Activated CD4-positive, alpha-beta T cell treated with anti-CD3 and anti-CD28 coated beads, Interleukin-2, amount 50 U/mL, for 1 hour (primary cell): ENCODE measurements around the gene ALDOA.
A peak's percentile ranks its signal among the peaks of the same experiment; 100 is the strongest.

ENCODE experiments used
- DNase-seq: peaks from one replicate; pipeline ENCODE4 v3.0.0-alpha.2; 2020

The ALDOA gene

DNA sequence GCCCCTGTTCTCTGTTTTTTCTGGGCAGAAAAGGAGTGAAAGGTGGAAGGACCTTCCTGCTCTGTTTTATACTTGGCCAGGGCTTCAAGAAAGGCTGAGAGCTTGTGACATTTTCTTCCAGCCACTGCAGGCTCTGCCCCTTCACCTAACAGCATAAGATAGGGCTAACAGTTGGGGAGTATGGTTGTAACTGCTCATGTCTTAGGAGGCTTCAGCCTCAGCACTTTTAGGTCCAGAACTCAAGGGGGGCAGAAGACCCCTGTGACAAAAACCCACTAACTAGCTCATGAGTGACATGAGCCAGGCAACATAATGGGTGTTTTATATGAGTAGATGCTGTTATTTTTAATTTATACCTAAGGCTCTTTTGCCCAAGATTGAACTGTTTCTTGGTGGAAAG, 4.9 kb downstream of the ALDOA start:
- no peak for DNase-seq

DNA sequence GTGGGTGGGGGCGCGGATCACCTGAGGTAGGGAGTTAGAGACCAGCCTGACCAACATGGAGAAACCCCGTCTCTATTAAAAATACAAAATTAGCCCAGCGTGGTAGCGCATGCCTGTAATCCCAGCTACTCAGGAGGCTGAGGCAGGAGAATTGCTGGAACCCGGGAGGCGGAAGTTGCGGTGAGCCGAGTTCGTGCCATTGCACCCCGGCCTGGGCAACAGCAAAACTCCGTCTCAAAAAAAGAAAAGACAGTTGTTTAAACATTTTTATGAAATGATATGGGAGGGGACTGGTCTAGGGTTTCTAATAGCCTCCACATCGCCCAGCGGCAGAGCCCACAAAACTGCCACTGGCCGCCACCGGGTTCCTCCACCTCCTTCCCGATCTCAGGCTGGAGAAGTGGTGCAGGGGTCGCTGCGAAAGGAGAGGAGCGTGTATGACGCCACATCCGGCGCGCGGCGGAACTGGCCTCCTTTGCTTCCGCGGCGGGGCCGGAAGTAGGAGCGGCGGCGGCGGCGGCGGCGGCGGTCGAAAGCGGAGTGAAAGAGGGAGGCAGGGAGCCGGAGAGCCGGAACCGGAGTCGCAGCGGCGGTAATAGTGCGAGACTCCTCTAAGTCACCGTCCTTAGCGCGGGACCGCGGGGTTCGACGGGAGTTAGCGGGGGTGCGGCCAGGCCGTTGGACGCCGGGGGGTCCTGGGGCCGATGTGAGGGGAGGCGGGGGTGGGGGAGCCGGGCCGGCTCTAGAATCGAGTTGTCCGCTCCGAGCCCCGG, 10.1 kb downstream of the ALDOA start, which contains the start of gene PPP4C:
Gene PPP4C (plus strand): TSS at position 492 of the 773 bp plus-strand sequence. CDS start 384 bp downstream, outside the sequence.
- DNase-seq = peak; percentile 85

DNA sequence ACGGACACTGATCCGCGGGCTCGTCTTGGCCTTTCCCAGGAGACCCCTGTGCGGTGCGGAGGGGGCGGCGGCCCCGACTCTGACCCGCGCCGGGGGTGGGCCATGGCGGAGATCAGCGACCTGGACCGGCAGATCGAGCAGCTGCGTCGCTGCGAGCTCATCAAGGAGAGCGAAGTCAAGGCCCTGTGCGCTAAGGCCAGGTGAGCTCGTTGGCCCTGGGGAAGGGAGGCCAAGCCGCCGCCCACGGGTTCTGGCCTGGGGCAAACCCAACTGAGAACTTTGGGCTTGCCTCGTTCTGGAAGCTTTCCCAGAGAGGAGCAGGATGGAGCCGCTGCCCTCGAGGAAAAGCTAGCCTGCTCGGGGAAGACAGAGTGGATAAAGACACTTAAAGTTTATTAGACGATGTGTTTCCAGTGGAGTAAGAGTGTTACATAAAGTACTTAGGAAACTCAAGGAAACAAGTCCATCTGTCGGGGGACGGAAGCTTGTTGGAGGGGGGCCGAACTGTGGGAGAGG, 10.8 kb downstream of the ALDOA start:
- peak; percentile 25 for DNase-seq

DNA sequence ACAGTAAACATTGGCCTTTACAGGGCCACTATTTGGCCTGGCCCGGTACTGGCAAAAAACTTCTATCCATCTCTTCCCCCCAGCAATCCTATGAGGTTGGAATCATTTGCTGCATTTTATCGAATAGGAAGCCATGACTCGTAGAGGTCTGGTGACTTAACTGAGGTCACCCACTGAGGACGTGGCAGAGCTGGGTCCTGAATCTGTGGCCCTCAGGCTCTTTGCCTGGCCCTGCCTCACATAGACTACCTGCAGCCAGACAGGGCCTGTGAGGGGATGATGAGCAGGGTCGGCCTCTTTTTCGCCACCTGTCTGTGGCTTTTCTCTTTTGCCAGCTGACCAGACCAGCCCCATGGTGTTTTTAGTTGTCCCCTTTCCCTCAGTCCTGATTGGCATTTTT, 12.1 kb downstream of the ALDOA start:
- no peak for DNase-seq

DNA sequence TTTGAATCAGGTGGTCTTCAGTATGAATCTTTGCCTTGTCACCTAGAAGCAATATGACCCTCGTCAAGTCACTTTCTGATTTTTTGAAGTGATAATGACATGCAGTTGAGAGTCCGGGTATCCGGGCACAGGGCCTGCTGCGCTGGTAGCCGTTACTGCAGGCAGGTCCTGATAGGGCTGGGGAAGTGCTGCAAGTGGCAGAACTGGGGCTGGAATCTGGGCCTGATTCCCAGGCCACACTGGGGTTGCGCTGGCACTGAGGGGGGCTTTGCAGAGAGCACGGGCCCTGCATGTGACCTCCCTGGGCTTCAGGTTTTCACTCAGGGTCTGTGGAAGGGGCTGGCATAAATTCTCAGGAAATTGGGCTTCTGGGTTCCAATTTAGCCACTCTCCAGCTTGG, 13.2 kb downstream of the ALDOA start:
- DNase-seq = no peak

DNA sequence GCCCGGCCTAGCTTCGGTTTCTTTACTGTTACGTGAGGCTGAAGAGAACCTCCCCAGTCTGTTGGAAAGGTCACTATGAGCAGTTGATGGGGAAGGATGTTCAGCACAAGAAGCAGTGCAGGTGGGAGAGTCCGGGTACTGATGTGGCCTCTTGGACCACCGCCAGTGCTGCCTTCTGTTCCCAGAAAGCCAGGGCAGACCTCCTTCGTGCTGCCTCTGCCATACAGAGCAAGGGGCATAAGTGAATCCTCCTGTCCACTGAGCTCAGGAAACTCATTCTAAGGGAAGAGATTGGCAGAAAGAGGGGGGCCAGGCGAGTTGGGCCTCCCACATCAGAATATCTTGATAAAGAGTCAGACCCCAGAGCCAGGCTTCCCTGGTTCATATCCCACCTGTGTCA, 13.9 kb downstream of the ALDOA start:
- no peak for DNase-seq

DNA sequence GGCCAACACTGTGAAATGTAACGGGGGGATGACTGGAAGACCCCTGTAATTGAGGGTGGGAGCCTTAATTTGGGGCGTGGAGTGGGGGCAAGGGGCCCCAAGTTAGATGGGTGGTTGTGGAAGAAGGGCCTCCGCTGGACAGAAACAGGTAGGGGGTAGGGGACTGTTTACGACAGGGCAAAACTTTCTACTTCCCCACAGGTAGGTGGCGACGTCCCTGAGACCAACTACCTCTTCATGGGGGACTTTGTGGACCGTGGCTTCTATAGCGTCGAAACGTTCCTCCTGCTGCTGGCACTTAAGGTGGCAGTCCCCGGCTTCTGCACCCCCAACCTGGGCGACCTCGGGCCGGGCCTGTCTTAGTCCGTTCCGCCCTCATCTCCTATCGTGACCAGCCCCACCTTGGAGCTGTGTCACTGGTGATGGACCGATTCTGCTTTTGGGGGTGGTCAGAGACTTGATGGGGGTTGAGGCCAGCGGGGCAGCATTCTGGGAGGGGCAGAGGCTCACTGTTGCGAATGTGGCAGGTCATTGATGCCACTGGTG, 17.1 kb downstream of the ALDOA start:
- no peak for DNase-seq

DNA sequence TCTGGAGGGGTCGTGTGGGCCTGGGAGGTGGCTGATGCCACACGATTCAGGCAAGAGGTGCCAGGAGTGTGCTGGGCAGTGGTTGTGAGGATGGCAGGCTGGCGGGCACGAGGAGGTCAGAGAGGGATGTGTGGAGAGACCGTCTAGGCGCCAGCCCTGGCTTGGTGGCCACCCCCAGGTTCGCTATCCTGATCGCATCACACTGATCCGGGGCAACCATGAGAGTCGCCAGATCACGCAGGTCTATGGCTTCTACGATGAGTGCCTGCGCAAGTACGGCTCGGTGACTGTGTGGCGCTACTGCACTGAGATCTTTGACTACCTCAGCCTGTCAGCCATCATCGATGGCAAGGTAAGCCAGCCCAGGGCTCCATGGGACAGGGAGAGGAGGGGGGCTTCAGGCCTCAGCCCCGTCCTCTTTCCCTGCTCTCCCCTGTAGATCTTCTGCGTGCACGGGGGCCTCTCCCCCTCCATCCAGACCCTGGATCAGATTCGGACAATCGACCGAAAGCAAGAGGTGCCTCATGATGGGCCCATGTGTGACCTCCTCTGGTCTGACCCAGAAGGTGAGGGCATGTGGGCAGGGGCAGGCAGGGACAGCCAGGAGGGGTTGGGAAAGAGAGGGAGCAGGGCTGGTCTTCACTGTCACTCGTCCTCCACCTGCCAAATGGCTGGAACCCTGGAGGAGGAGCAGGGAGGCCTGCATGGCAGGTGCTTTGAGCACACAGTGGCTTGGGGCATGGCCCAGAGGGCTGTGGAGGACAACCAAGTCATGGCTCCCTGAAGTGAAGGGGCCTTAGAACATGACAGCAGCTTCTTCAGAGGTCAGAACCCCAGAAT, 17.9 kb downstream of the ALDOA start:
- DNase-seq = no peak

DNA sequence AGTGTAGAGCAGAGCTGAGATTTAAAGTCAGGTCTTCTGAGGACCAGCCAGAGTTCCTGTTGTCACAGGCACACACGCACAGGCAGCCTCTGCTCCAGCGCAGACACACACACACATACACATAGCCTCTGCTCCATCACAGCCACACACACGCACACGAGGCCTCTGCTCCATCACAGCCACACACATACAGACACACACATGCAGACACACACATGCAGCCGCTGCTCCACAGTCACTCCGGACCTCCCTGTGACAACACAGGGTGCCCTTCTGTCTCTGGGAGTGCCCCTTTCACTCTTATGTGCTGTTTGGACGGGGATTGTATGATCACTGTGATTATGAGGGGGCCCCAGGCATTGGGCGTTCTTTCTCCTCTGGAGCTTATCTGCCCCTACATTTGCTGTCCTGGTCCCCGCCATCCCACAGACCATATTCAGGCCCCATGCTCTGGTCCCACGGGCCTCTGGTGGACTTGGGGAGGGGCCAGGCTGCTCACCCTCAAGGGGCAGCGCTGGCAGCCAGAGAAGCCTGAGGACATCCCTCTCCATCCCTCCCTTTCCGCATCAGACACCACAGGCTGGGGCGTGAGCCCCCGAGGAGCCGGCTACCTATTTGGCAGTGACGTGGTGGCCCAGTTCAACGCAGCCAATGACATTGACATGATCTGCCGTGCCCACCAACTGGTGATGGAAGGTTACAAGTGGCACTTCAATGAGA, 18.7 kb downstream of the ALDOA start:
- DNase-seq = no peak

DNA sequence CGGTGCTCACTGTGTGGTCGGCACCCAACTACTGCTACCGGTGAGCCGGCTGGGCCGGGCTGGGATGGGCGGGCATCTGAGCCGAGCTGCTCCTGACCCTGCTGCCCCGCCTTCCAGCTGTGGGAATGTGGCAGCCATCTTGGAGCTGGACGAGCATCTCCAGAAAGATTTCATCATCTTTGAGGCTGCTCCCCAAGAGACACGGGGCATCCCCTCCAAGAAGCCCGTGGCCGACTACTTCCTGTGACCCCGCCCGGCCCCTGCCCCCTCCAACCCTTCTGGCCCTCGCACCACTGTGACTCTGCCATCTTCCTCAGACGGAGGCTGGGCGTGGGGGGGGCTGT, 19.2 kb downstream of the ALDOA start:
- no peak for DNase-seq

DNA sequence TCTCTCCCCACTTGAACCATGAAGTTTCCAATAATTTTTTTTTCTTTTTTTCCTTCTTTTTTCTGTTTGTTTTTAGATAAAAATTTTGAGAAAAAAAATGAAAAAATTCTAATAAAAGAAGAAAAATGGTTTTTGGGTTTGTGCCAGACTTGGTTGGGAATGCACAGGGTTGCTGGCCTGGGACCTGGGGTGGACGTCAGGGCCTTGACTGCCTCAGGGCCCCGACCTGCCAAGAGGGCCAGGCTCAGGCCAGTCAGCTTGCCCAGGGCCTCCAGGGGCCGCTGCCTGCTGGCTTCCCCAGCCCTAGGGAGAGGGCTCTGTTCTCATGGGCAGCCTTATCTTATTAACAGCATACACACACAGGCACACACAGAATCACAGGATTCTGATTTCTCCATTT, 19.7 kb downstream of the ALDOA start:
- no peak for DNase-seq

DNA sequence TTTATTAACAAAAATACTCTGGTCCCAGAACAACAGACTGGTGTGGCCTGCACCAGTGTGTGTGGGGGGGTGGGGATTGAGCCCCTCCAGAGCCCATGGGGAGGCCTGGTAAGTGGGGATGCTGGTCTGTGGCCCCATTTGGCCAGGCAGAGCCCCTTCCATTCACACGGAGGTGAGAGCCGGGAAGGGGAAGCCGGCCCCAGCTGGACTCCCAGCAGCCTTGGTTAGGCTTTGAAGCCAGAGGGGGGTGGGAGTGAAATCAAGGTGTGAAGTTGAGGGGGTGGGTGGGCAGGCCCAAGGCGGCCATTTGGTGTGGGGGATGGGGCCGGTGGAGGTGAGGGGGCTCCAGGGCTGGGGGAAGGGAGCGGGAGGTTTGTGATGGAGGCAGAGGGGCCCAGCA, 20.3 kb downstream of the ALDOA start:
- no peak for DNase-seq

DNA sequence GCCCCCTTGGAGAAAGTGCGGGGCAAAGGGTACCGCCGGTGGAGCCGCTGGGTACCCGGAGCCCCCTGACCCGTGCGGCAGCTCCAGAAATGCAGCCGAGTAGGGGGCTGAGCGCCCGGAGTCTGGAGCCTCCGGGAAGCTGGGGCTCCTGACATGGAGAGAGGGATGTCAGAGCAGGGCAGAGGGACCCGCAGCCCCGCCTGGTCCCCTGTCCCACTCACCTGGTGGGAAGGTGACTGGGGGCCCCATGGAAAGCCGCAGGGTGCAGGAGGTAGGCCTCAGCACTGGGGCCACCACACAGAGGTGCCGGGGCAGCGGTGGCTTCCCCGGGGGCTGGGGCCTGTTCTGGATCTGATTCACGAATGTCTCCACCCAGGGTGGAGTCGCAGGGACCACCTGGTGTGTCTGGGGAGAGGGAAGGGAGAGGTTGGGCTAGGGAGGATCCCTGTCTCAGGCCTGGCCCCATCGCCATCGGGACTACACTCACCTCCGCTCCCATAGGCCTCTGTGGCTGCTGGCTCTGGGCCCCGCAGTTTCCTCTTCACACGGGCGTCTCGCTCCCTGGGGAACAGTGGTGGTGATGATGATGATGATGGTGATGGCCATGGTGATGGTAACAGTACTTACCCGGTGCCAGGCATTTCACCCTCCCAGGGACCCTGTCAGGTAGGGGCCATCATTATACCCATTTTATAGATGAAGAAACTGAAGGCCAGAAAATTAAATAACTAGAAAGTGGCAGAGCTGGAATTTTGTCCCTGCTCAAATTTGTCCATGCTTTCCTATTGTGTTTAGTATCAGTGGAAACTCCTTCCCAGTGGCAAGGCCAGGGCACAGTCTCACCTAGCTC, 21.0 kb downstream of the ALDOA start:
- DNase-seq = no peak

DNA sequence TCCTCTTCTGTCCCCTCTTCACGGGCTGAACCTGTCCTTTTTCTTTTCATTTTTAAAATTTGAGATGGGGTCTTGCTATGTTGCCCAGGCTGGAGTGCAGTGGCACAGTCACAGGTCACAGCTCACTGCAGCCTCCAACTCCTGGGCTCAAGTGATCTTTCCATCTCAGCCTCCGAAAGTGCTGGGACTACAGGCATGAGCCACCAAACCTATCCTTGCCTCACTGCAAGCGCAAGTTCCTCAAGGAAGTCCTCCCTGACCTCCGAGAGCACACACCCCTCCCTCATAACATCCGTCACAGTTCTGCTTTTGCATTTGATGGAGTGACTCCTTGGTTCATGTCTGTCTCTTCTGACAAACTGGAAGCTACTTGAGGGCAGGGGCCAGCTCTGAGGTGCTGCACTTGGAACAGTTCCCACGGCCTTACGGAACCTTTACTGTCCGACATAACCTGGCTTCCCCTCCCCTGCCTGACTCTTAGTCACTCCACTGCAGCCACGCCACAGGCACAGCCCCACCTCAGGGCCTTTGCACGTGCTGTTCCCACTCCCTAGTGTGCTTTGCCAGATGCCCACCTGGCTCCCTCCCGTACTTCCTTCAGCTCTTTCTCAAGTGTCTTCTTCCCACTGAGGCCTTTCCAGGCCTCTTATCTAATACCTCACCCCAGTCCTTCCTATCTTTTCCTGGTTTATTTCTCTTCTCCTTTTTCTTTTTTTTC, 21.8 kb downstream of the ALDOA start:
- DNase-seq = no peak

DNA sequence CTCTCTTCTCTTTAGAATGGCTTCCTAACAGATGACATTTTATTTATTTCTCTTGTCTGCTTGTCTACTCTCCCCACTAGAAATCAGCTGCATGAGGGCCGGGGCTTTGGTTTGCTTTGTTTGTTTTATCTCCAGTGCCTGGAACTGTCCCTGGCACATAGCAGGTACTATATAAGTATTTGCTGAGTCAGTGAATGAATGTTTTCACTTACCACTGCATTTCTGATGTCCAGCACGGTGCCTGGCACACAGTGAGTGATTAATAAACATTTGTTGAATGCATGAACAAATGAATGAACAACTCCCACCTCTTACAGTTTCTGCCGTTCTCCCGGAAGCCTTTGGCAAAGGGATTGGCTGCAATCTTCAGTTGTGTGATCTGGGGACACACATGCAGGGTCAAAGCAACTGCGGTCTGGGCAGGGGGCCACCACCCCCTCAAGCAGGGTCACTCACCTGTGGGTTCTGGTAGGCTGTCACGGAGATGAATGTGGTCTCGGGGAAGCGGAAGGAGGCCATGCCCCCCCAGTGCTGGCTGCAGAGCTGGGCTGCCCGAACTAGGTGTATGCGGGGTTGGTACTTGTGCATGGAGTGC, 22.8 kb downstream of the ALDOA start:
- DNase-seq = no peak

DNA sequence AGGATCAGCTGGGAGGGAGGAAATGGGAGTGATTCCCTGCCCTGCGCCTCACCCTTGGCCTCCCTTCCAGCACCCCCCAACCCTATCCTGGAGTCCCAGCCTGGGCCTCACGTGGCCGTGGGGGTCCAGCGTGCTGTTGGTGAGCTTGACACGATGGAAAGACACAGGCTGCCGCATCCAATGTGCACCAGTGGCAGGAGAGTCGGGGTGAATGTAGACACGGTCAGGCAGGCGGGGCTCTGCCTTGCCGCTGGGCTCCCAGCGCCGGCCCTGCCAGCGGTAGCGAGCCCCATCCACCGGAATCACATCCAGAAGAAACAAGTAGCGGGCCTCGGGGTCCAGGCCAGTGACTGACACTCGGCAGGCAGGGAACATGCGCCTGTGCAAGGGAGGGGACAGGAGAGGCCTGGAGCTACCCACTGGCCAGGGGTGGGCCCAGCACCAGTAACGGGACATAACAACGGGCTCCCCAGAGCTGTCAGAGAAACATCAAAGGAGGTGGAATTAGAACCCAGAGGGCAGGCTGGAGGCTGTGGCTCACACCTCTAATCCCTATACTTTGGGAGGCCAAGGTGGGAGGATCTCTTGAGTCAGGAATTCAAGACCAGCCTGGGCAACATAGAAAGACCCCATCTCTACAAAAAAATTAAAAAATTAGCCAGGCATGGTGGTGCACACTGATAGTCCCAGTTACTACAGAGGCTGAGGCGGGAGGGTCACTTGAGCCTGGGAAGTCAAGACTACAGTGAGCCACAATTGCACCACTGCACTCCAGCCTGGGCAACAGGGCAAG, 23.5 kb downstream of the ALDOA start:
- no peak for DNase-seq

DNA sequence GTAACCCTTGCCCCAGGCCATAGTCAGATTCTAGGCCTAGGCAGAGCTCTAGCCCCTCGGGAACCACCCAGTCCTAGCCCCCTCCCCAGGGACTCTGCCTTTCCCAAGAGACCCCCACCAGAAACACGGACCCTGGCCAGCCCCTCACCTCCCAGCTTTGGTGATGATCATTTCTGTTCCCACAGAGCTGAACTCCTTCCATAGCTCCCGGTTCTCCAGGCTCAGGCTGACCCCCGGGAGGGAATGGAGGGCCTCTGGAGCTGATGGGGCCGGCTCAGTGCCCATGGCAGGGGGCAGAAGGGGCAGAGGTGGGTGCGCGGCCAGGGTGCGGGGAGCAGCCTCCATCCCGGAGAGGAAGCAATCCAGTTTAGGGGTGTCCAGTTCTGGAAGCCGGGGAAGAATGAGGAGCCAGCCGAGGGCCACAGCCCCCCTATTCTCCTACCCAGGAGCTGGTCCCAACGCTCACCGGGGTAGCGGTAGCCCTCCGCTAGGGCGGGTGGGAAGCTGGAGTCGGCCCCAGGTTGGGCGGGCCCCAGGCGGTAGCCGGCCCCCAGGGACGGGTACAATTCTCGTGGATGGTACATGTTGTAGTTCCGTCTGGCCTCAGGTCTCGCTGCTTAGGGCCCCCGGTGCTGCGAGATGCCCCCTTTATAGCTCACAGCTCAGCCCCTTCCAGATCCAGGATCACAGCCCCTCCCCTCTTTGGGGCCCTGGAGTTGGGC, 25.2 kb downstream of the ALDOA start:
- DNase-seq = no peak

DNA sequence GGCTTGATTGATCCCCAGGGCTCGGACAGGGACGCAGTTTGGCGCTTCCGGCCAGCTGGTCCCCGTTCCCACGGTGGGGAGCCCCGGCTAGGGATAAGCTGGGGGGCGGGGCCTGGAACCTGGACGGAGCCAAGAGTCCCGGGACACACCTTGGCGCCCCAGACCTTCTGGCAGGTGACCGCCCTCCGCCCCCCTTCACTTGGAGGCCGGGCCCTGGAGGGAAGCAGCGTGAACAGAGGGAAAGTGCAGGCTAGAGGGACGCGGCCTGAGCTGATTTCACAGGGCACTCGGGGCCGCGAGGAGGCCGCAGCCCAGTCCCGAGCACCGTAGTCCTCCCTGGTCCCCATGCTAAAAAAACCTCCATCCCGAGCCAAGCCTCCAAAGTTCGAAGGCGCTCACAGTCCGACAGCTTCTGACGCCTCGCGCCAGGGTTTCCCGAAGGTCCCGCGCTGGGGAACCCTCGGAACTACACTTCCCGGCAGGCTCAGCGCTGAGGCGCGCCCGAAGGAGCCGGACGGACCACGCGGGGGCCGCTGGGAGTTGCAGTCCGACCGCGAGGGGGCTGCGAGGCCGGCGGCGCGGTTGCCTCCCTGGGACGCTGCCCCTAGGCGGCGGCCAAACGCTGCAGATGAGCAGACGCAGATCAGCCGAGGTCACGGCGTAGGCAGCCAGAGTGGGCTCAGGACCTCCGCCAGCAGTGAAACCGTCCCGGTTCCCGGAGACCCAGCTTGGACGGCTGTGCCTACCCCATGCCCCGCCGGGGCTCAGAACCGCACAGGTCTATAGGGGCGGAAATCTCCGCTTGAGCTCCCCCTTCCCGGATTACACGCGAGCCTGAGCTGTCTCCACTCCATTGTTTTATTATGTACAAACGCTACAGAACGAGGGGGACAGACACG, 26.2 kb downstream of the ALDOA start, which contains the start of gene TBX6:
Gene TBX6 (minus strand): TSS at position 451 of the 899 bp plus-strand sequence. CDS start 731 bp downstream, outside the sequence.
- DNase-seq = peak; percentile 91
